Thoracic aorta (tissue), 2 donors: ENCODE results near the gene STPG4. TPM values are rescaled to one million over a fixed set of nuclear protein-coding genes. Genes with fewer than 3 reads are reported as not detected.

Experiments
- ATAC-seq: fragments of 150-250 bp; one replicate; pipeline ENCODE4 v1.8.0; 2017; ENCODE audit warnings: low read depth; ENCODE audit not compliant: insufficient number of reproducible peaks, low FRiP score
- DNase-seq: peaks from one replicate; pipeline ENCODE4 v3.0.0-alpha.2; 2020; ENCODE audit warnings: low spot score
- H3K27ac ChIP-seq, 2 donors: fragments of 200-600 bp; sonication (generic); 1 replicate in 1 of 2; 2 replicates in 1 of 2; pipeline ENCODE4 v1.5.1; 2016; ENCODE audit warnings: mild to moderate bottlenecking in 2 of 2, moderate library complexity in 2 of 2
- H3K27me3 ChIP-seq: fragments of 200-600 bp; sonication (generic); replicated peaks from 2 replicates; pipeline ENCODE4 v1.6.0; 2016; ENCODE audit warnings: mild to moderate bottlenecking; ENCODE audit not compliant: insufficient read depth
- H3K36me3 ChIP-seq: fragments of 200-600 bp; sonication (generic); one replicate; pipeline ENCODE4 v1.5.1; 2016
- H3K4me1 ChIP-seq, 2 donors: fragments of 200-600 bp; sonication (generic); 1 replicate in 1 of 2; 2 replicates in 1 of 2; pipeline versions ENCODE4 v1.5.1 to v1.6.0; 2016; ENCODE audit warnings: low read depth in 2 of 2, mild to moderate bottlenecking in 1 of 2; ENCODE audit not compliant: control insufficient read depth in 1 of 2
- H3K4me3 ChIP-seq: fragments of 200-600 bp; sonication (generic); 2 replicates; pipeline ENCODE4 v1.5.1; 2016; ENCODE audit warnings: mild to moderate bottlenecking
- H3K9me3 ChIP-seq: fragments of 200-600 bp; sonication (generic); 2 replicates; pipeline ENCODE4 v1.5.1; 2016
- total RNA-seq, 2 donors: library from RNA; depleted of rRNA; stranded (reverse); fragments of >200 nt; gene quantifications; one replicate each; pipeline versions ENCODE4 v1.1.0 to v1.2.3, GENCODE V29; 2016
- TF ChIP-seq, protein P1 (sequence below): fragments of 200-600 bp; sonication (generic); IDR thresholded peaks from one replicate; pipeline ENCODE4 v1.5.1; 2019; ENCODE audit warnings: antibody characterized with exemption

The STPG4 gene
- not detected for total RNA-seq

GRCh38 chr2:47155091-47155876, at the start of gene STPG4:
Gene STPG4, minus strand, starts transcription at chr2:47155308. Its CDS starts 57 bp downstream, at chr2:47155251.
- Histone ChIP-seq H3K27me3 (no peaks in the 10 kb centered on the region), H3K36me3 (peaks cover 24% of the 10 kb centered on the region), H3K9me3 (no peaks in the 10 kb centered on the region), H3K27ac (no peak within 1 kb of the TSS), H3K4me3 (no peak within 1 kb of the TSS), H3K4me1 (no peaks in the 10 kb centered on the region)
- TF ChIP-seq, protein P1, sequence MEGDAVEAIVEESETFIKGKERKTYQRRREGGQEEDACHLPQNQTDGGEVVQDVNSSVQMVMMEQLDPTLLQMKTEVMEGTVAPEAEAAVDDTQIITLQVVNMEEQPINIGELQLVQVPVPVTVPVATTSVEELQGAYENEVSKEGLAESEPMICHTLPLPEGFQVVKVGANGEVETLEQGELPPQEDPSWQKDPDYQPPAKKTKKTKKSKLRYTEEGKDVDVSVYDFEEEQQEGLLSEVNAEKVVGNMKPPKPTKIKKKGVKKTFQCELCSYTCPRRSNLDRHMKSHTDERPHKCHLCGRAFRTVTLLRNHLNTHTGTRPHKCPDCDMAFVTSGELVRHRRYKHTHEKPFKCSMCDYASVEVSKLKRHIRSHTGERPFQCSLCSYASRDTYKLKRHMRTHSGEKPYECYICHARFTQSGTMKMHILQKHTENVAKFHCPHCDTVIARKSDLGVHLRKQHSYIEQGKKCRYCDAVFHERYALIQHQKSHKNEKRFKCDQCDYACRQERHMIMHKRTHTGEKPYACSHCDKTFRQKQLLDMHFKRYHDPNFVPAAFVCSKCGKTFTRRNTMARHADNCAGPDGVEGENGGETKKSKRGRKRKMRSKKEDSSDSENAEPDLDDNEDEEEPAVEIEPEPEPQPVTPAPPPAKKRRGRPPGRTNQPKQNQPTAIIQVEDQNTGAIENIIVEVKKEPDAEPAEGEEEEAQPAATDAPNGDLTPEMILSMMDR, result no peak
- ATAC-seq, result no peak
- no peak for DNase-seq

DNA sequence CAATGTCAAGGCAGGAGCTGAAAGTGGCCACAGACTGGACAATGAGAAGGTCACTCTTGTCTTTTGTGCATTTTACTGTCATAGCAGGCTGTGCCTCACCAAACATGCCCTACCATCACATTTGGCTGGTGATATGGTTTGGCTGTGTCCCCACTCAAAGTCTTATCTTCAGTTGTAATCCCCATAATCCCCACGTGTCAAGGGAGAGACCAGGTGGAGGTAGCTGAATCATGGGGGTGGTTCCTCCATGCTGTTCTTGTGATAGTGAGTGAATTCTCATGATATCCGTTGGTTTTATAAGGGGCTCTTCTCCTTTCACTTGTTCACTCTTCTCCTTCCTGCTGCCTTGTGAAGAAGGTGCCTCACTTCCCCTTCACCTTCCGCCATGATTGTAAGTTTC, 49.6 kb upstream of the STPG4 start:
- H3K4me1 ChIP-seq, result no peaks in the 10 kb centered on the region
- no peaks in the 10 kb centered on the region for H3K27me3 ChIP-seq
- DNase-seq (no peak), ATAC-seq (no peak)
- no peaks in the 10 kb centered on the region for H3K9me3 ChIP-seq
- H3K4me3 ChIP-seq, result no peak overlapping the region
- H3K36me3 ChIP-seq, result no peaks in the 10 kb centered on the region
- TF ChIP-seq, protein P1, result no peak
- H3K27ac ChIP-seq, result no peak overlapping the region

GRCh38 chr2:47203995-47204394, 48.9 kb upstream of the STPG4 start:
- ATAC-seq, result no peak
- Histone ChIP-seq H3K27me3 (no peaks in the 10 kb centered on the region), H3K4me1 (no peaks in the 10 kb centered on the region), H3K27ac (no peak overlapping the region), H3K36me3 (no peaks in the 10 kb centered on the region), H3K4me3 (no peak overlapping the region), H3K9me3 (no peaks in the 10 kb centered on the region)
- TF ChIP-seq, protein P1, result no peak
- DNase-seq, result no peak

DNA sequence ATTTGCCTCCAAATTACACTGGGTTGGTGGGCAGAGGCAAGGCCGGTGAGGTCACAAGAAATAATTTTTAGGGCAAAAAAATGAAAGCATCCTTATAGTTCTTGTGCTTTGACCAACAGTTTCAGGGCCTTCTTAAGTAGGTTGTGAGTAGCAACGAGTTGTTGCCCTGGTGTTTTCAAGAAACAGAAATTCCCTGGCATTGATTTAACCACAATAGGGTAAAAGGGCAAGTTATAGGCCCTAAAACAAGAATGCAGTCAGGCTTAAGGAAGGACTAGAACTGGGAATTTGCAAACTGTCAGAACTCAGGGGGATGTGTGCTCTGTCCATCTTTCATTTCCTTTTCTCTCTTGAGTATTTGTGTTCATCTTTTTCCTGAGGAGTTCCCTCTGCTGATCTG, 46.1 kb upstream of the STPG4 start:
- TF ChIP-seq, protein P1, result no peak
- H3K36me3 ChIP-seq, result no peaks in the 10 kb centered on the region
- no peak for ATAC-seq
- no peak for DNase-seq
- H3K9me3 ChIP-seq, result no peaks in the 10 kb centered on the region
- no peaks in the 10 kb centered on the region for H3K4me1 ChIP-seq
- H3K4me3 ChIP-seq, result no peak overlapping the region
- H3K27me3 ChIP-seq, result no peaks in the 10 kb centered on the region
- peak overlapping the region in 1 of 2 donors; percentile 0 for H3K27ac ChIP-seq

- Histone ChIP-seq H3K4me1 (no peaks in the 10 kb centered on the region), H3K4me3 (no peak overlapping the region), H3K36me3 (no peaks in the 10 kb centered on the region), H3K27ac (no peak overlapping the region), H3K27me3 (no peaks in the 10 kb centered on the region), H3K9me3 (no peaks in the 10 kb centered on the region)
- TF ChIP-seq, protein P1, result no peak
- ATAC-seq (no peak), DNase-seq (no peak)
Measured at GRCh38 chr2:47198985-47199451, 43.9 kb upstream of the STPG4 start.
